NCI-H2081 (cell line): ENCODE results near the gene ADSS1.

ENCODE experiments used
- DNase-seq, 2 experiments: peaks; one replicate each; lab custom pipeline; 2025; lab: John Stamatoyannopoulos, UW

ADSS1 gene

GRCh38 chr14:104723651-104724406, at the start of gene ADSS1:
Gene ADSS1, plus strand, starts transcription at chr14:104724229. Its CDS starts 42 bp downstream, at chr14:104724271.
- DNase-seq = no peak

DNA sequence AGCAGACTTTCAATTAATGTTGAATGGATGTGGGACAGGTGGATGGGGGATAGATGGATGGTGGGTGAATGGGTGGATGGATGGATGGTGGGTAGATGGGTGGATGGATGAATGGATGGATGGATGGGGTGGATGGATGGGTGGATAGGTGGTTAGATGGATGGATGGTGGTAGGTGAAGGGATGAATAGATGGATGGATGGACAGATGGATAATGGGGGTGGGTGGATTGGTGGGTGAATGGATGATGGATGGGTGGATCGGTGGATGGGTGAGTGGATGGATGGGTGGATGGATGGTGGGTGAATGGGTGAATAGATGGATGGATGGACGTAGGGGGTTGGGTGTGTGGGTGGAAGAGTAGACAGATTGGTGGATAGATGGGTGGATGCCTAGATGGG, 48.6 kb upstream of the ADSS1 start:
- DNase-seq = no peak

- no peak for DNase-seq
Observed at GRCh38 chr14:104676130-104676693, 47.8 kb upstream of the ADSS1 start.

DNA sequence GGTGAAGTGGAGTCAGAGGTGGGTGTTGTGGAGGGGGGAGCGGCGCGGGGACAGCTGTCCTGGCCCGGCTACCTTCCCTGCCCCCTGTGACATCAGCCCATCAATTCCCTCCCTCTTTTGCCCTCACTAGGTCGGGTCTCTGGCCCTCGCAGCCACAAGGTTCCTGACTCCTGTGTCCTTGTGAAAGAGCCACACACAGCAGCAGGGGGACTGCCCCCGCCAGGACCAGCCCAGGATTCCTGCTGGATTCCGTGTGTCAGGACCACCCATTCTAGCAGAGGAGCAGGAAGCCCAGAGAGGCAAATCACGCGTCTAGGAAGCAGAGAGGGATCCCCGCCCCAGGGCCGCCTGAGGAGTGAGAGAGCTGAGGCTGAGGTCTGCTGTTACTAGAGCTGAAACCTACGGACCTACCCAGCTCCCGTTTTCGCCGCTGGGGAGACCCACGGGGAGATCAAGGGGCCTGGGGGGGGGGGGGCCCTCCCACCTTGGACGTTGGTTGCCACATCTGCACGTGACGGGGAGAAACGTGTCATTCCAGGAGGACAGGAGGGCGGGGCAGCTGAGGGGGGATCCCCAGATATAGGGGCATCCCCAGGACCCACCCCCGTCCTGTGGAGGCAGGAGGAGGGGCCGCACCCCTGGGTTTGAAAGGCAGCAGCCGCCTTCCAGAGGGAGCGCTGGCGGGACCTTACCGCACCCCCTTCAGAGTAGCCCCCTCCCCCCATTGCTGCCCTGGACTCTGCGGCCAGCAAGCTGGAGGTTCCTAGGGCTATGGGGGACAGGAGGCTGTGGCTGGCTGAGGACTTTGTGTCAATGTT, 47.1 kb upstream of the ADSS1 start:
- DNase-seq = no peak

DNA sequence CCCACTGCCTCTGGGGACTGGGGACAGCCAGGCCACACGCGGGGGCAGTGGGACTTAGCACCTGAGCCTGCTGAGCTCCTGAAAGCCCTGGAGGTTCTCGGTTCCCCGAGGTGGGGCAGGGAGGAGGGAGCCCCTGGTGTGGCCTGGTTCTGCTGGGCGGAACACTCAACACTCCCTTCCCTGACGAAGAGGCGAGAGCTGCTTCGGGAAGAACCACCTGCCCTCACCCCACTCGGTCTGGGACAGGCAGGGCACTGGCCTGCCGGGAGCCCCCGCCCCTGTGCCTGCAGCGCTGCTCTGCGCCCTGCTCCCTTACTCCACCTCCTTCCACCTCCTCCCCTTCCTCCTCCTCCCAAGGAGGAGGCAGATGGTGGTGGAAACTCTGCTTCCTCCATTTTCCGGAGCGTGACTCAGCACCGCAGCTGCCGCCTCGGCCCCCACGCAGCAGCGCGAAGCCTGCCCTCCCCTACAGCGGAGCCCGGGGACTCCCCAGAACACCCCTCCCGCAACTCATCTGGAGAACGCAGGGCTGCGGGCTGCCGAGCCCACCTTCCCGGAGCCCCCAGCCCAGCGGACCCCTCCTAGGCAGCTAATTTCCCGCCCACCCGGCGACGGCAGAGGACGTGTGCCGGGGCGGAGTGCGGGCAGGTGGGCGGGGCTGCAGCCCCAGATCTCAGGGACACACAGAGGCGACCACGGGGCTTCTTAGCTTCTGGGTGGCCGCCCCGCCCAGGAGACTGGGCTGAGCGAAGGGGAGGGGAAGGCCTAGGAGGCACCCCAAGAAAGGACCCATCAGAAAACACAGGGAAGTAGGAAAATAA, 46.3 kb upstream of the ADSS1 start:
- no peak for DNase-seq

DNA sequence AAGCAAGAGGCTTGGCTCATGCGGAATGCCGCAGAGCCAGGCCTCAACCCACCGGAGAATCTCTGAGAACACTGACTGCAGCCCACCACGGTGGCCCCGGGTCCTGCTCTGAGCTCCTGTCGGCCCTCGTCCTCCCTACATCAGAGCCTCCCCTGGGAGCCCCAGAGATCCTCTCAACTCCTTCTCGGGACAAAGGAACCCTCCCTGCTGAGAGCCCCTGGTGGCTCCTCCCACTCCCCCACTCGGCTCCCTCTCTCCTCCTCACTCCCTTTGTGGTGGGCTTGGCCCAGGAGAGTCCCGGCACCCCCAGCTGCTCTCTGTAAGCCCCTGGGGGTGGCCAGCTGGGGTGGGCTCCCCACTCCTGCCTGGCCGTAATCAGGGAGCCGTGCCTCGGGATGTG, 45.7 kb upstream of the ADSS1 start:
- DNase-seq = no peak

DNA sequence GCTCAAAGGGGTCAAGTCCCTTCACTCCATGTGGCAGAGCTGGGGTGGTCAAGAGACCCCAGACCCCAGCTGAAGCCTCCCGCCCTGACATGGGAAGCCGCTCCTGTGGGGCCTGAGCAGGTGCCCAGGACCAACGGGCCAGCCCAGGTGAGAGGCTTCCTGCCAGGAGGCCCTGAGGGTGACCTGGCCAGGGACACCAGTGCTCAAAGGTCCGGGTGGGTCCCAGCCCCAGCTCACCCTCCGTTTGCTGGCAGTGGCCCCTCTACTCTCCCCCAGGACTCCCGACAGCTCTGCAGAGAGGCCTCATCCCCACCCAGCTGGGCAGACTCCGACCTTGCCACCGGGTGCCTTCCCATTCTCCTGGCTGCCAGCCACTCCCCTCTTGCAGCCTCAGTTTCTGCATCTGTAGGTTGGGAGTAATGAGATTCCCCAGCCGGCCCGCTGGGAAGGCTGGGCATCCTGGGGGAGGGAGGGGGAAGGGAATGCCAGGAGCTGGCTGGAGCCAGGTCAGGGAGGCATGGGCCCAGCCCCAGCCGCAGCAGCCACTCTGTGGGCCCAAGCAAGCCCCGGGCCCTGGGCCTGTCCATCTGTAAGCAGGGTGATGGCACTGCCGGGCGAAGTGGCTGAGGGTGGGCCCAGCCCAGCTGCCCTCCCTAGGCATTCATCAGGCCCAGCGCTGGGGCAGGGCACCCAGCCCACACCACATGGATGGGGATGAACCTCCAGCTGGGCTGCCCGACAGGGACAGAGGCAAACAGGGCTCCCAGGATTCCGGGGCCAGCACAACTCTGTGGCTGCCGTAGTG, 44.9 kb upstream of the ADSS1 start:
- no peak for DNase-seq

- DNase-seq = no peak
Observed at GRCh38 chr14:104680056-104680805, 43.8 kb upstream of the ADSS1 start.

- no peak for DNase-seq
Observed at GRCh38 chr14:104680806-104681688, 43.0 kb upstream of the ADSS1 start.

DNA sequence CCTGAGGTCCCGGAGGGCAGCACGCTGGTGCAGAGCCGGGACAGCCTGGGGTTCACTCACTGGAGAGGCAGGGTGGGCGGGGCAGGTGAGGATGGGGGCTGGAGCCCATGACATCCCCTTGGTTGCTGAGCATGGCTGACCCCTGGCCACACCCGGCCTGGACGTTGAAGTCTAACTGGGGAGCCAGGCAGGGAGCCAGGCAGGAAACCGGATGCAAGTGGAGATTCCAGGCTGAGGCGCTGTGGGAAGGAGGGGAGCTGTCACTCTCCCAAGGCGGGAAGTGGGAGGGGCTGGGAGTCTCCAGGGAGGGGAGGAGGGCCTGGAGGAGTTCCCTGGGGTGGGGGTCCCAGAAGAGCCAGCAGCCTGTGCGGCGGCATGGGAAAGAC, 42.3 kb upstream of the ADSS1 start:
- DNase-seq = no peak

- DNase-seq = no peak
Observed at GRCh38 chr14:104682107-104682593, 41.9 kb upstream of the ADSS1 start.

DNA sequence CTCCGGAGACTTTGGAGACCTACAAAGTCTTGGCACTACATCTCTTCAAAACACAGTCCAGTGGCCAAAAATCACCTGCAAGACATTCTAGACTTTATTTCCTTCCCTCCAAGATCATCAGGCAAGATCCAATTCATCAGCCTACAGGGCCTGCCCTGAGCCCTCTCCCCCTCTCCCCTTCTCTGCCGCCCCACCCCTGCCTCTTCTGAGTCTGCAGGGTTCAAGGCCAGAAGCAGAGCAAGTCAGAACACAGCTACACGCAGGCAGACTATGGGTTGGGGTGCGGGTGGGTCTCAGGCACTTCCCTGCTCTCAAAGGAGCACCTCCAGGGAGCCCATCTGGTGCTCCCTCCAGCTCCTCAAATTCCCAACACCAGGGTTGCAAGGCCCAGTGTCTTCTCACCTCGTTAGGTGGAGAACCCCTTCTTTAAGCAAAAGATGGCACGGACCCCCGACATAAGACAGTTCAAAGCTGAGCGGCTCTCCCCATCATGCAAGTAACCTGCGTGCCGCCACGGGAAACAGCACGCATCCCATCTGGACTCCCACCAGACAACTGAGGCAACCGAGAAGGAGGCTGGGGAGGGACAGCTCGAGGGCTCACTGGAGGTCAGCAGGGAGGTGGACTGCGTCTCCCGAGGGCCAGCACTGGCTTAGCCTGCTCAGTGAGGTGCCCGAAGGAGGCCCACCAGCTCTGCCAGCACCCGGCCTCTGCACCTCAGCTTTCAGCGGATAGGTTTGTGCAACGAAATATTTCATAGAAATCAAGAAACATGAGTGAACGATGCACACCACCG, 40.2 kb upstream of the ADSS1 start:
- DNase-seq = no peak

GRCh38 chr14:104684449-104684821, 39.6 kb upstream of the ADSS1 start:
- no peak for DNase-seq

- no peak for DNase-seq
Observed at GRCh38 chr14:104685216-104685997, 38.6 kb upstream of the ADSS1 start.

DNA sequence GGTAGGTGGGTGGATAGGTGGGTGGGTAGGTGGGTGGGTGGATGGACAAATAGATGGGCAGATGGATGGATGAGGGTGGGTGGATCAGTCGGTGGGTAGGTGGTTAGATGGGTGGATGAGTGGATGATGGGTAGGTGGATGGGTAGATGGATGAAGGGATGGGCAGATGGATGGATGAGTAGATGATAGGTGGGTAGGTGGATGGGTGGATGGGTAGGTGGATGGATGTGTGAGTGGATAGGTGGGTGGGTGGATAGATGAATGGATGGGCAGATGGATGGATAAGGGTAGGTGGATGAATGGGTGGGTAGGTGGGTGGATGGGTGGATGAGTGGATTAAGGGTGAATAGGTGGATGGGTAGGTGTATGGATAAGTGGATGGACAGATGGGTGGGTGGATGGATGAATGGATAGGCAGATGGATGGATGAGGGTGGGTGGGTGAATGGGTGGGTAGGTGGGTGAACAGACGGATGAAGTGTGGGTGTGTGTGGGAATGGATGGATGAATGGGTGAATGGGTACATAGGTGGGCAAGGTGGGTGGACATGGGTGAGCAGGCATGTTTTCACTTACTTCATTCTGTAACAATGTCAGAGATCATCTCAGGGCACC, 37.9 kb upstream of the ADSS1 start:
- no peak for DNase-seq

- DNase-seq = no peak
Observed at GRCh38 chr14:104686624-104687517, 37.2 kb upstream of the ADSS1 start.
